K562 (cell line): Measurements from ENCODE around the gene DMGDH. TPM values are rescaled to one million over a fixed set of nuclear protein-coding genes. Genes with fewer than 3 reads are reported as not detected.
A peak's percentile ranks its signal among the peaks of the same experiment; 100 is the strongest.

Source experiments
- AFF1 ChIP-seq, 2 experiments: fragments of 450-650 bp; IDR thresholded peaks; 2 replicates each; pipeline ENCODE4 v1.6.1; 2018; ENCODE audit warnings: mild to moderate bottlenecking in 2 of 2, low read depth in 1 of 2; ENCODE audit not compliant: partially characterized antibody in 2 of 2
- CAMTA2 ChIP-seq: fragments of 250-450 bp; sonication (Bioruptor Pico); conservative IDR thresholded peaks from 2 replicates; pipeline ENCODE4 v1.5.1; 2022
- CBFA2T2 ChIP-seq: fragments of 450-650 bp; conservative IDR thresholded peaks from 2 replicates; pipeline ENCODE4 v1.6.1; 2017; ENCODE audit warnings: mild to moderate bottlenecking
- CXXC5 ChIP-seq: fragments of 250-450 bp; sonication (Bioruptor Pico); IDR thresholded peaks from 2 replicates; pipeline ENCODE4 v1.8.0; 2022; ENCODE audit warnings: inconsistent platforms, mild to moderate bottlenecking, moderate library complexity
- GATAD2B ChIP-seq: fragments of 450-650 bp; IDR thresholded peaks from 2 replicates; pipeline ENCODE4 v1.6.1; 2017; ENCODE audit warnings: mild to moderate bottlenecking, borderline replicate concordance
- HDAC8 ChIP-seq: fragments of 450-650 bp; IDR thresholded peaks from 2 replicates; pipeline ENCODE4 v1.6.1; 2016; ENCODE audit warnings: mild to moderate bottlenecking, missing genetic modification characterization, moderate library complexity, missing compliant biosample characterization
- KLF16 ChIP-seq: IDR thresholded peaks from 2 replicates; pipeline ENCODE4 v1.6.1; 2016; ENCODE audit warnings: antibody characterized with exemption
- MAX ChIP-seq: sonication (generic); formaldehyde crosslinking; IDR thresholded peaks from 2 replicates; pipeline ENCODE4 v1.9.0; 2022; ENCODE audit warnings: mild to moderate bottlenecking, missing genetic modification reagents
- NFIC ChIP-seq: fragments of 450-650 bp; IDR thresholded peaks from 2 replicates; pipeline ENCODE4 v1.6.1; 2017; ENCODE audit warnings: mild to moderate bottlenecking, inconsistent platforms
- NFIX ChIP-seq: fragments of 250-450 bp; sonication (Bioruptor Pico); IDR thresholded peaks from 2 replicates; pipeline ENCODE4 v1.4.0; 2020; ENCODE audit warnings: low read depth, mild to moderate bottlenecking, moderate library complexity
- POLR2G ChIP-seq: fragments of 200-400 bp; formaldehyde crosslinking; IDR thresholded peaks from 2 replicates; pipeline ENCODE4 v1.6.1; 2017; ENCODE audit warnings: low read depth, mild to moderate bottlenecking, antibody characterized with exemption, low read length, moderate library complexity
- PRDM10 ChIP-seq: fragments of 450-650 bp; IDR thresholded peaks from 2 replicates; pipeline ENCODE4 v1.6.1; 2018; ENCODE audit not compliant: partially characterized antibody
- PURB ChIP-seq: sonication (generic); formaldehyde crosslinking; IDR thresholded peaks from 2 replicates; pipeline ENCODE4 v1.9.0; 2021; ENCODE audit warnings: low read depth, mild to moderate bottlenecking, missing genetic modification reagents
- SMC3 ChIP-seq: conservative IDR thresholded peaks from 2 replicates; pipeline ENCODE4 v1.6.1; 2011; ENCODE audit warnings: low read depth, low read length, improper control_type of control experiment; ENCODE audit not compliant: insufficient read depth
- ZNF165 ChIP-seq: fragments of 250-450 bp; sonication (Bioruptor Pico); IDR thresholded peaks from 2 replicates; pipeline ENCODE4 v1.4.0; 2020; ENCODE audit warnings: borderline replicate concordance
- ZNF830 ChIP-seq: fragments of 250-450 bp; sonication (Bioruptor Pico); IDR thresholded peaks from 2 replicates; pipeline ENCODE4 v1.5.0; 2021; ENCODE audit warnings: mild to moderate bottlenecking
- polyA plus RNA-seq, 8 experiments: library from polyadenylated mRNA; depleted of rRNA in 4 of 8; stranded (reverse) in 5 of 8; unstranded in 3 of 8; fragments of >200 nt; fragmentation: Nextera tagmentation in 2 of 8; fragmentation: Illumina TruSeq in 1 of 8; extraction: Ambion mirVana in 2 of 8; extraction: Trizol in 1 of 8; gene quantifications; 2 replicates each; pipeline versions ENCODE4 v1.2.1 to v1.2.3, GENCODE V29; 2011 to 2014; ENCODE audit warnings: inconsistent platforms in 1 of 8, missing spikeins in 1 of 8
- total RNA-seq, 7 experiments: library from RNA; depleted of rRNA in 6 of 7; stranded (reverse); fragments of >200 nt in 6 of 7; fragmentation: Illumina TruSeq in 2 of 7; extraction: Trizol in 2 of 7; gene quantifications; 2 replicates each; pipeline versions ENCODE4 v1.2.1 to v1.2.3, GENCODE V29; 2011 to 2021; ENCODE audit warnings: low replicate concordance in 1 of 7
- TF ChIP-seq, protein P1 (sequence below), 2 experiments: fragments of 450-650 bp; conservative IDR thresholded peaks; 2 replicates each; pipeline ENCODE4 v1.6.1; 2017; ENCODE audit warnings: mild to moderate bottlenecking in 2 of 2, moderate library complexity in 2 of 2

DMGDH gene
- total and polyA plus RNA-seq, 9 of the 15 experiments (the other 6 are each of a cell fraction or from before 2014, with no cell fraction given), result 0.13 to 0.58 TPM; not detected in 7

GRCh38 chr5:78984439-78985115, 84.9 kb downstream of the DMGDH start (continued):
- TF ChIP-seq POLR2G (peak; percentile 86), NFIX (CRISPR knock-in tag) (no peak), CBFA2T2 (no peak), GATAD2B (0 out of 2 replicates have a peak, but pooled peaks have one; percentile 41), NFIC (peak; percentile 12; the same call in 1 of the 2 replicates), MAX (peak; percentile 38; the same call in 1 of the 2 replicates), KLF16 (no peak), AFF1 (IDR thresholded peaks at IDR 0.05; ENCODE audit: low read depth in 1 of 2, partially characterized antibody in 2 of 2) (peak in 1 of 2 experiments; percentile 72), ZNF165 (CRISPR knock-in tag) (no peak), PURB (CRISPR knock-in tag) (no peak), CXXC5 (CRISPR knock-in tag) (peak; percentile 79), PRDM10 (peak; percentile 62), ZNF830 (CRISPR knock-in tag) (no peak), SMC3 (no peak), HDAC8 (no peak), CAMTA2 (CRISPR knock-in tag) (no peak)
- TF ChIP-seq, protein P1, sequence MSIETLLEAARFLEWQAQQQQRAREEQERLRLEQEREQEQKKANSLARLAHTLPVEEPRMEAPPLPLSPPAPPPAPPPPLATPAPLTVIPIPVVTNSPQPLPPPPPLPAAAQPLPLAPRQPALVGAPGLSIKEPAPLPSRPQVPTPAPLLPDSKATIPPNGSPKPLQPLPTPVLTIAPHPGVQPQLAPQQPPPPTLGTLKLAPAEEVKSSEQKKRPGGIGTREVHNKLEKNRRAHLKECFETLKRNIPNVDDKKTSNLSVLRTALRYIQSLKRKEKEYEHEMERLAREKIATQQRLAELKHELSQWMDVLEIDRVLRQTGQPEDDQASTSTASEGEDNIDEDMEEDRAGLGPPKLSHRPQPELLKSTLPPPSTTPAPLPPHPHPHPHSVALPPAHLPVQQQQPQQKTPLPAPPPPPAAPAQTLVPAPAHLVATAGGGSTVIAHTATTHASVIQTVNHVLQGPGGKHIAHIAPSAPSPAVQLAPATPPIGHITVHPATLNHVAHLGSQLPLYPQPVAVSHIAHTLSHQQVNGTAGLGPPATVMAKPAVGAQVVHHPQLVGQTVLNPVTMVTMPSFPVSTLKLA (conservative IDR thresholded peaks at IDR 0.05), result peak in 1 of 2 experiments; percentile 44; a peak in 1 of 4 replicates
